ENCODE results near the gene TADA1. TPM values are rescaled to one million over a fixed set of nuclear protein-coding genes. Genes with fewer than 3 reads are reported as not detected.

The TADA1 gene
- total RNA-seq, 1 experiment from 2014 or later = 15.2 TPM

DNA sequence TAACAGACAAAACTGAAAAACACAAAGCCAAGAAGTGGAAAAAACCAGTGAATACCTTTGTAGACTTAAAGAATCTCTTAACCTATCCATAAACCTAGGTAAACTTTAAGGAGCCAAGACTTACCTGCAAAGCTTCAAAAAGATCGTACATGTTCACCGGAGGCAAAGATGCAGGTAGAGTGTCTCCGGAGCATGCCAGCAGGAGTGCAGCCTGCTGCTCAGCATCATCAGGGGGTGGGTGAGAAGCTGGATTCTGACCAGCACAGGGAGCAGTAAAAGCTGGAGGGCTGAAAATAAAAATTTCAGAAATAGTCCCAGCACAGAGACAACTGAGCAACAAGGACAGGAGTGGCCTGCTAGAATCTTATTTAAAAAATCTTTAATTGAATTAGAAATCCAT lies 18.1 kb downstream of the TADA1 start:
- POLR2A ChIA-PET (ENCODE audit: low non-redundant PET) = no interaction called here
- Histone ChIP-seq H3K4me3 (ENCODE audit: low read depth, low read length, poor library complexity, severe bottlenecking) (no peak overlapping the region), H3K36me3 (ENCODE audit: insufficient read depth, low read length, poor library complexity, severe bottlenecking) (peaks cover 93% of the 10 kb centered on the region), H3K9me3 (ENCODE audit: low read depth, low read length, poor library complexity, severe bottlenecking) (no peaks in the 10 kb centered on the region), H3K27ac (ENCODE audit: low read depth, low read length, poor library complexity, severe bottlenecking) (no peak overlapping the region), H3K27me3 (replicated peaks; ENCODE audit: insufficient read depth, low read depth, low read length, poor library complexity) (no peaks in the 10 kb centered on the region), H3K4me1 (ENCODE audit: insufficient read depth, low read length, poor library complexity, severe bottlenecking) (no peaks in the 10 kb centered on the region)
- no peak for TF ChIP-seq EZH2 (IDR thresholded peaks at IDR 0.05; ENCODE audit: borderline replicate concordance, low read depth, low read length, poor library complexity, severe bottlenecking)
- TF ChIP-seq, protein P1, sequence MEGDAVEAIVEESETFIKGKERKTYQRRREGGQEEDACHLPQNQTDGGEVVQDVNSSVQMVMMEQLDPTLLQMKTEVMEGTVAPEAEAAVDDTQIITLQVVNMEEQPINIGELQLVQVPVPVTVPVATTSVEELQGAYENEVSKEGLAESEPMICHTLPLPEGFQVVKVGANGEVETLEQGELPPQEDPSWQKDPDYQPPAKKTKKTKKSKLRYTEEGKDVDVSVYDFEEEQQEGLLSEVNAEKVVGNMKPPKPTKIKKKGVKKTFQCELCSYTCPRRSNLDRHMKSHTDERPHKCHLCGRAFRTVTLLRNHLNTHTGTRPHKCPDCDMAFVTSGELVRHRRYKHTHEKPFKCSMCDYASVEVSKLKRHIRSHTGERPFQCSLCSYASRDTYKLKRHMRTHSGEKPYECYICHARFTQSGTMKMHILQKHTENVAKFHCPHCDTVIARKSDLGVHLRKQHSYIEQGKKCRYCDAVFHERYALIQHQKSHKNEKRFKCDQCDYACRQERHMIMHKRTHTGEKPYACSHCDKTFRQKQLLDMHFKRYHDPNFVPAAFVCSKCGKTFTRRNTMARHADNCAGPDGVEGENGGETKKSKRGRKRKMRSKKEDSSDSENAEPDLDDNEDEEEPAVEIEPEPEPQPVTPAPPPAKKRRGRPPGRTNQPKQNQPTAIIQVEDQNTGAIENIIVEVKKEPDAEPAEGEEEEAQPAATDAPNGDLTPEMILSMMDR (conservative IDR thresholded peaks at IDR 0.05; ENCODE audit: low read depth, low read length) = no peak
- DNase-seq (ENCODE audit: low spot score) = no peak
- BruUV-seq (replicated peaks) = no TSS peak
- CTCF ChIA-PET = no interaction called here
- intact Hi-C loops (cut with micrococcal nuclease; ENCODE audit: unreplicated experiment) = no loop called here

DNA sequence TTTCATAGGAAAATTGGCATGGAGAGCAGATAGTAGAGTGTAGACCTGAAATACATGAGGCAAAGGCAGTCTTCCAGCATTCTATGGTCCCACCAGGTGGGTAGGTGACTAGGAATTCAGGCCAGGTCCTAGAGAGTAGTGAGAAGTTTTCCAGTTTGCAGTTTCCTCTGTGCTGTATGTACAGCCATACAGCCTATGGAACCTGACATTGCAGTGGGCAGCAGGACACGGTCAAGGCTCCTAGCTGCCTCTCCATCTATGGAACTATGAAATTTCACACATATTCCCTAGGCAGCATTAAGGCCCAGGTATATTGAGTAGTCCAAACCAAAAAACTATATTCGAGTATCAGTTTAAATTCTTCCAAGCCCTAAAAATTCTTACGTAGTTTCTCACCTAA lies 20.5 kb downstream of the TADA1 start:
- Histone ChIP-seq H3K27ac (ENCODE audit: low read depth, low read length, poor library complexity, severe bottlenecking) (no peak overlapping the region), H3K27me3 (replicated peaks; ENCODE audit: insufficient read depth, low read depth, low read length, poor library complexity) (no peaks in the 10 kb centered on the region), H3K9me3 (ENCODE audit: low read depth, low read length, poor library complexity, severe bottlenecking) (no peaks in the 10 kb centered on the region), H3K4me1 (ENCODE audit: insufficient read depth, low read length, poor library complexity, severe bottlenecking) (no peaks in the 10 kb centered on the region), H3K4me3 (ENCODE audit: low read depth, low read length, poor library complexity, severe bottlenecking) (no peak overlapping the region), H3K36me3 (ENCODE audit: insufficient read depth, low read length, poor library complexity, severe bottlenecking) (peaks cover 90% of the 10 kb centered on the region)
- BruUV-seq (replicated peaks) = no TSS peak
- POLR2A ChIA-PET (ENCODE audit: low non-redundant PET) = no interaction called here
- DNase-seq (ENCODE audit: low spot score) = no peak
- no peak for TF ChIP-seq EZH2 (IDR thresholded peaks at IDR 0.05; ENCODE audit: borderline replicate concordance, low read depth, low read length, poor library complexity, severe bottlenecking)
- TF ChIP-seq, protein P1 (conservative IDR thresholded peaks at IDR 0.05; ENCODE audit: low read depth, low read length) = no peak
- intact Hi-C loops (cut with micrococcal nuclease; ENCODE audit: unreplicated experiment) = no loop called here
- CTCF ChIA-PET = no interaction called here

DNA sequence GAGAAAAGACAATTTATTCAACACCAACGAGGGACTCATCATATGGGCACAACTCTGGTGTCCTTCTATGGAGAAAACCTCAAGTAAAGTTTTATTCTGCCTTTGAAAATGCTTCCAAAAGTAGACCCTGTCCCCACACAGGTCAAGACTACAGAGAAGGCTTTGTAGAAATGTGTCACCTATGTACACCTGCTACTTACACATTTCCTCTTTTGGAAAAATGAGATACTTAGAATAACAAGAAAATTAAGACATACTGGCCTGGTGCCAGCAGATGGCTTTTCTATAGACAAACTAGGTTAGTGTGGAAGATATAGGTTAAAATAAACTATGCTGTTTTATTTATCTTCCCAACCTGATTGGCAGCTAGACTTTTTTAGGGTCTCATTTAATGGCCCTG lies 23.1 kb downstream of the TADA1 start:
- no peaks in the 10 kb centered on the region for H3K4me1 ChIP-seq (ENCODE audit: insufficient read depth, low read length, poor library complexity, severe bottlenecking)
- POLR2A ChIA-PET (ENCODE audit: low non-redundant PET) = no interaction called here
- H3K4me3 ChIP-seq (ENCODE audit: low read depth, low read length, poor library complexity, severe bottlenecking) = no peak overlapping the region
- no TSS peak for BruUV-seq (replicated peaks)
- no peak for TF ChIP-seq EZH2 (IDR thresholded peaks at IDR 0.05; ENCODE audit: borderline replicate concordance, low read depth, low read length, poor library complexity, severe bottlenecking)
- TF ChIP-seq, protein P1 (conservative IDR thresholded peaks at IDR 0.05; ENCODE audit: low read depth, low read length) = no peak
- DNase-seq (ENCODE audit: low spot score) = no peak
- no peaks in the 10 kb centered on the region for H3K9me3 ChIP-seq (ENCODE audit: low read depth, low read length, poor library complexity, severe bottlenecking)
- intact Hi-C loops (cut with micrococcal nuclease; ENCODE audit: unreplicated experiment) = no loop called here
- no peak overlapping the region for H3K27ac ChIP-seq (ENCODE audit: low read depth, low read length, poor library complexity, severe bottlenecking)
- CTCF ChIA-PET = no interaction called here
- peaks cover 93% of the 10 kb centered on the region for H3K36me3 ChIP-seq (ENCODE audit: insufficient read depth, low read length, poor library complexity, severe bottlenecking)
- H3K27me3 ChIP-seq (replicated peaks; ENCODE audit: insufficient read depth, low read depth, low read length, poor library complexity) = no peaks in the 10 kb centered on the region
